Left ventricle myocardium superior (tissue), 1 donor: ENCODE results near the gene PGAM2. TPM values are rescaled to one million over a fixed set of nuclear protein-coding genes. Genes with fewer than 3 reads are reported as not detected.

Experiments
- ATAC-seq: fragments of 200-7000 bp; cut with Tn5 transposase; one replicate; pipeline ENCODE4 v1.9.1; 2020; ENCODE audit warnings: mild to moderate bottlenecking, moderate library complexity
- DNase-seq: peaks from one replicate; pipeline ENCODE4 v3.0.0-alpha.2; 2020
- intact Hi-C: fragments of 100-400 bp; cut with micrococcal nuclease; formaldehyde crosslinking; loops from one replicate; pipeline ENCODE4 v1.11.0; 2022
- total RNA-seq: library from RNA; stranded (reverse); fragmentation: NEBNext Ultra II Directional; extraction: Animal tissue kit (Norgen Biotek cat#: 25700); gene quantifications from one replicate; pipeline ENCODE4 v1.2.1, GENCODE V29; 2021
- donor health status: DM: no; HTN: yes; CAD: no; lungs with severe emphysema.

PGAM2 gene
- total RNA-seq, 1 donor from 2014 or later, result 967 TPM

GRCh38 chr7:44073664-44074348 is 8.4 kb upstream of the PGAM2 start:
- ATAC-seq (peak; percentile 74), DNase-seq (peak; percentile 91)
- intact Hi-C loops, result no loop called here

- DNase-seq (peak; percentile 87), ATAC-seq (peak; percentile 51)
- intact Hi-C loops, result no loop called here
Observed at GRCh38 chr7:44072364-44073231, 7.2 kb upstream of the PGAM2 start.

- intact Hi-C loops, result no loop called here
- ATAC-seq (no peak), DNase-seq (peak; percentile 7)
Observed at GRCh38 chr7:44071726-44072363, 6.5 kb upstream of the PGAM2 start.

GRCh38 chr7:44068054-44068453 is 2.7 kb upstream of the PGAM2 start:
- peak; percentile 40 for DNase-seq
- ATAC-seq, result no peak
- intact Hi-C loops, result no loop called here

GRCh38 chr7:44067064-44067951 is 1.9 kb upstream of the PGAM2 start:
- peak; percentile 11 for DNase-seq
- ATAC-seq, result no peak
- intact Hi-C loops, result no loop called here

- peak; percentile 41 for DNase-seq
- intact Hi-C loops, result no loop called here
- ATAC-seq, result no peak
Observed at GRCh38 chr7:44066494-44067063, 1.2 kb upstream of the PGAM2 start.

GRCh38 chr7:44066111-44066460 is 719 bp upstream of the PGAM2 start:
- ATAC-seq, result no peak
- intact Hi-C loops, result no loop called here
- DNase-seq, result no peak

GRCh38 chr7:44064791-44065430 is 456 bp downstream of the PGAM2 start:
- ATAC-seq (peak; percentile 9), DNase-seq (peak; percentile 42)
- intact Hi-C loops, result no loop called here

GRCh38 chr7:44063894-44064651 is 1.3 kb downstream of the PGAM2 start:
- peak; percentile 67 for DNase-seq
- ATAC-seq, result peak; percentile 50
- intact Hi-C loops, result no loop called here

GRCh38 chr7:44063547-44063893 is 1.8 kb downstream of the PGAM2 start:
- DNase-seq (peak; percentile 33), ATAC-seq (no peak)
- intact Hi-C loops, result no loop called here

- intact Hi-C loops, result no loop called here
- DNase-seq, result peak; percentile 29
Observed at GRCh38 chr7:44062903-44063295, 2.5 kb downstream of the PGAM2 start.

GRCh38 chr7:44062180-44062902 is 3.0 kb downstream of the PGAM2 start:
- peak; percentile 36 for DNase-seq
- intact Hi-C loops, result no loop called here
- ATAC-seq, result no peak

More at GRCh38 chr7:44062903-44063295, 2.5 kb downstream of the PGAM2 start:
- ATAC-seq, result peak; percentile 6

GRCh38 chr7:44061645-44062179 is 3.7 kb downstream of the PGAM2 start:
- no peak for ATAC-seq
- peak; percentile 3 for DNase-seq
- intact Hi-C loops, result no loop called here

GRCh38 chr7:44060948-44061644 is 4.3 kb downstream of the PGAM2 start:
- intact Hi-C loops, result no loop called here
- no peak for ATAC-seq
- peak; percentile 27 for DNase-seq

GRCh38 chr7:44060091-44060947 is 5.0 kb downstream of the PGAM2 start:
- DNase-seq (peak; percentile 30), ATAC-seq (no peak)
- intact Hi-C loops, result no loop called here
